Activated CD4-positive, alpha-beta T cell treated with anti-CD3 and anti-CD28 coated beads, Interleukin-2, Interleukin-4, amounts not matched to agents 100 ng/mL and 50 ng/mL, durations not matched to agents 16 hours and 8 hours (primary cell): ENCODE data around the gene MMP17.
"Not testable (repeated sequence)": the region's sequence is repeated elsewhere in the genome, so short reads cannot be mapped to it uniquely, and the experiment has no call there.

ENCODE experiments used
- DNase-seq: peaks from one replicate; pipeline ENCODE4 v3.0.0-alpha.2; 2020; ENCODE audit warnings: low spot score

The MMP17 gene

DNA sequence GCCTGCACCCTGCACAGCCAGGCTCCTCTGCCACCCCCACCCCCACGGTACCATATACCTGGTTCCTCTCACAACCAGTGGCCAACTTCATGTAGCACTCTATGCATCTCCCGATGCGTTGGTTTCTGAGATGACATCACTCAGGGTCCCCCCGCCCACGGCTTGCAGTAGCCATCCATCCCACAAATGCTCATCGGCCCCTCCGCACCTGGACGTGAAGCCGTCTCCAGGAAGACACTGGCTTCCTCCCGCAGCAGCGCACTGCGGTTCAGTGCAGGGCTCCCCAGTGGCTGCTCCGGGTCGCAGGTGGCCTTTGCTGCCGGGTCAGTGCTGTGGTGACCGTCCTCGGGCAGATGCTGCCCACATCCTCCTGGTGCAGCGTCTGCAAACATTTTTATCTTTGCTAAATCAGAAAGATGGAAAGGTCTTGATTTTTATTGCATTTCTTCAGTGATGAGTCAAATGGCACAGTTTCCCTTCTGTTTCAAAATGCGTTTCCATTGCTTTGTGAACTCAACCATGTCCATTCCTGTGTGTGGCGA, 27.5 kb upstream of the MMP17 start:
- DNase-seq: no peak

- no peak for DNase-seq
These were observed 26.8 kb upstream of the MMP17 start for GRCh38 chr12:131801254-131801866.

DNA sequence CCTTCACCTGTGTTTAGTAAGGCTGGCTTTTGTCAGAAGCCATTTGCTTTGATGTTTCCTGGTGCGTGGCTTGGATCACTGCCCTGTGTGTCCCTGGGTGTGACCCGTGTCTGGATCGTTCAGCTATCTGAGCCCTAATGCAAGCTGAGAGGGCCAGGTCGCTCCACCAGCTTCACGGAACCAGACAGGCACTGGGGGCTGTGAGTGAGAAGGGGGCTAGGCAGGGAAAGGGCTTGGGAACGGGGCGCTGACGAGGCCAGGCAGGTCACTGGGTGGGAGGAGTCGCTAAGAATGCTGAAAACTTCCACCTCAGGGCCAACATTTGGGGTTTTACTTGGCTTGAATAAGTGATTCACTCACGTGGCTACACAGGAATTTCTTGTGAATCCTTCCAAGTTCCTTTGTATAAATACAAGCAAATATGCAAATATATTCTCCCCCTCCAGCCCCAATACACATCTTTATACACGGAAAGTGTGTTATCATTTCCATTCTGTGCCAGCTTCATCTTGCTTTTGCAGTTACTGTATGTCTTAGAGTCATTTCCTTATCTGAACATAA, 24.2 kb upstream of the MMP17 start:
- DNase-seq: no peak

- no peak for DNase-seq
These were observed 22.8 kb upstream of the MMP17 start for GRCh38 chr12:131805421-131805820.

- no peak for DNase-seq
These were observed 21.5 kb upstream of the MMP17 start for GRCh38 chr12:131806674-131807073.

DNA sequence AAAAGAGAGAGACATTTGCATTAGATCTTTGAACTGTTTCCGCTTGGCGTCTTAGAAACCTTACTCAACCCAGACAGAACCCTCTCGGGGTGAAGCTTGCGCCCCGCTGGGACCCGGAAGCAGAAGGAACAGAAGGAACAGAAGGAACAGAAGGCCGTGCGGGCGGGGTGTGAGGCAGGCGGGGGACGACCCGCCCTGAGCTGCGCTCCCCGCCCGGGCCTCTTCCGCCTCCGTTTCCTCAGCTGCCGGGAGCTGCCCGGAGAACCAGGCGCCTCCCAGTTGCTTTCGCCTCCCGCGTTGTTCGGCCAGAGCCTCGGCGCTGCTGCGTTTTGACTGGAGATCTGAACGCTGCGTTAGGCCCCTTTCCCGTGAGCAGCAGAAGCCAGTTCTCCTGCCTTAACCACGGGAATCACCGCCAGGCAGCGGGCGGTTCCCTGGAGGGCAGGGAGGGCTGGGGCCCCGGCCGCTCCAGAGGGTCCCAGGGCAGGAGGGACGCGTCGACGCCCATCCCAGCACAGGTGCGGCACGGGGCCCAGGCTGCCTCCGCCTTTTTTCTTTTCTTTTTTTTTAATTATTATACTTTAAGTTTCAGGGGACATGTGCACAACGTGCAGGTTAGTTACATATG, 19.3 kb upstream of the MMP17 start:
- peak; percentile 51 for DNase-seq

DNA sequence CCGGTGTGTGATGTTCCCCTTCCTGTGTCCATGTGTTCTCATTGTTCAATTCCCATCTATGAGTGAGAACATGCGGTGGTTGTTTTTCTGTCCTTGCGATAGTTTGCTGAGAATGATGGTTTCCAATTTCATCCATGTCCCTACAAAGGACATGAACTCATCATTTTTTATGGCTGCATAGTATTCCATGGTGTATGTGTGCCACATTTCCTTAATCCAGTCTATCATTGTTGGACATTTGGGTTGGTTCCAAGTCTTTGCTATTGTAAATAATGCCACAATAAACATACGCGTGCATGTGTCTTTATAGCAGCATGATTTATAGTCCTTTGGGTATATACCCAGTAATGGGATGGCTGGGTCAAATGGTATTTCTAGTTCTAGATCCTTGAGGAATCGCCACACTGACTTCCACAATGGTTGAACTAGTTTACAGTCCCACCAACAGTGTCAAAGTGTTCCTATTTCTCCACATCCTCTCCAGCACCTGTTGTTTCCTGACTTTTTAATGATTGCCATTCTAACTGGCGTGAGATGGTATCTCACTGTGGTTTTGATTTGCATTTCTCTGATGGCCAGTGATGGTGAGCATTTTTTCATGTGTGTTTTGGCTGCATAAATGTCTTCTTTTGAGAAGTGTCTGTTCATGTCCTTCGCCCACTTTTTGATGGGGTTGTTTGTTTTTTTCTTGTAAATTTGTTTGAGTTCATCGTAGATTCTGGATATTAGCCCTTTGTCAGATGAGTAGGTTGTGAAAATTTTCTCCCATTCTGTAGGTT, 18.5 kb upstream of the MMP17 start:
- not testable (repeated sequence) for DNase-seq

GRCh38 chr12:131810726-131811125, 17.5 kb upstream of the MMP17 start:
- DNase-seq: no peak

DNA sequence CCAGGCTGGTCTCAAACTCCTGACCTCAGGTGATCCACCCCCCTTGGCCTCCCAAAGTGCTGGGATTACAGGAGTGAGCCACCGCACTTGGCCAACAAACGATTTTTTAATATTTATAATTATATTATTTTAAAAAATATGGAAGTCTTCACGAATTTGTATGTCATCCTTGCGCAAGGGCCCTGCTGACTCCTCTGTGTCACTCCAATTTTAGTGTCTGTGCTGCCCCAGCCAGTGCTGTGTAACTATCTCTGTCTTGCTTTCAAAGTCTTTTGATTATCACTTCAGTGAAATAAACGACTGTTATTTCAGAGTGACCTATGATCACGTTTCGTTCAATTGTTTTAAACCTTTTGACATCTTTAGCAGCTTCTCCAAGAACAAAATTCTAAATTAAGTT, 13.1 kb upstream of the MMP17 start:
- DNase-seq: no peak

DNA sequence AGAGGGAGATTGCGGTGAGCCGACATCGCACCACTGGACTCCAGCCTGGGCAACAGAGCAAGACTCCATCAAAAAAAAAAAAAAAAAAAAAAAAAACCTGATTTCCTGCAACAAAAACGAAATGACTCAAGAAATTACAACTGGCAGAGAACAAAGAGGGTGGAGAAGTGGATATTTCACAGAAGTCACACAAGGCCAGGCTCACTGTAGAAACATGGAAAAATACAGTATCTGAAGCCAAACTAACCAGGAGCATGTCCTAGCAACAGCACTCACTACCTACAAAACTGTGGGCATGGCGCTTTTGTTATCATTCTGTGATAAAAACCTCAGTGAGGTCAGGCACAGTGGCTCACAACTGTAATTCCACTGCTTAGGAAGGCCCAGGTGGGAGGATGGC, 11.7 kb upstream of the MMP17 start:
- DNase-seq: no peak

DNA sequence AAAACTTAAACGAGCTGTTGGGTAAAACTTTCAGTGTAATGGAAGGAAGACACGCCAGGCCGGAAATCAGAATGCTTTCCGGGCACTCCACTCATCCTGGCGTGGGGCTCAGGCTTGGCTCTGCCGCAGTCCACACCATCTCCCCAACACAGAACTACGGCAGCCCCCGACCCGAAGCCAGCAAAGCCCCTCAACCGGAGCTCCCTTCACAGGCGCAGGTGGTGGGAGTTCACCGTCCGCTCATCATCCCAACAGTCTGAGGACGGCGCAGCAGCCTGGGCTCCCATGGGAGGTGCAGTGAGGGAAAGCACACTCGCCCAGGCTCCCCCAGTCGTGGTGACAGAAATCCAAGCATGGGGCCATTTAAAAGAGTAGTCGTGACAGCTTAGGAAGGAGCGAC, 11.0 kb upstream of the MMP17 start:
- DNase-seq: no peak

DNA sequence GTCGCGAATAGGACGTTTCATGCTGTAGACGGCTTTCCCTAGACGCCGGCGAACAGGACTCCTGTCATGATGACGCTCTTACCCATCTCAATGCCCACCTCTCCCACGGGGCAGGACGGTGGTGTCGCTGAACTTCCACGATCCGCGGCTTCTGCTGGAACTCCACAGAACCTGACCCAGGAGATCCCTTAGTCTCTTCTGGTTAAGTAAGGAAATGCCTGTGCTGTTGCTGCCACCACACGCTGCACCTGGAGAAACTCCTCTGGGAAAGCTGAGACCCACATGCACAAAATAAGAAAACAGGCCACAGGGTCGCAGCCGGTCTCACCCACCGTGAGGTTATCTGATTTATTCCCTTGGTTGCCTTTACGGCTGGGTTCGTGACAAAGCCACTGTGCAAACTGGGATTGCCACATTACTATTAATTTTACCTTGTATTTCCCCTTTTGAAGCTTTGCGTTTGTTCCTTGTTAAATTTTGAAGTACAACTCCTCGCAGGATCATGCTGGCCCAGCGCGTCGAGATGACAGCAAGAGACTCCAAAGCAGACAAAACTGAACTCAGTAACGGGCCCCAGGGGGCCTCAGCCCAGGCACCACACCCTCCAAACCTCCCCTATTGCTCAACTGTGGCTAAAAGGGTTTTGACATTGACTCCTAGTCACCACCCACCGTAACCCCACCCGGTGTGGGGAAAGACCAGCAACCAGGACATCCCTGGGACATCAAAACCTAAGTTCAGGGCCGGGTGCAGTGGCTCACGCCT, 9.2 kb upstream of the MMP17 start:
- DNase-seq: no peak

GRCh38 chr12:131824450-131824849, 3.7 kb upstream of the MMP17 start:
- no peak for DNase-seq

DNA sequence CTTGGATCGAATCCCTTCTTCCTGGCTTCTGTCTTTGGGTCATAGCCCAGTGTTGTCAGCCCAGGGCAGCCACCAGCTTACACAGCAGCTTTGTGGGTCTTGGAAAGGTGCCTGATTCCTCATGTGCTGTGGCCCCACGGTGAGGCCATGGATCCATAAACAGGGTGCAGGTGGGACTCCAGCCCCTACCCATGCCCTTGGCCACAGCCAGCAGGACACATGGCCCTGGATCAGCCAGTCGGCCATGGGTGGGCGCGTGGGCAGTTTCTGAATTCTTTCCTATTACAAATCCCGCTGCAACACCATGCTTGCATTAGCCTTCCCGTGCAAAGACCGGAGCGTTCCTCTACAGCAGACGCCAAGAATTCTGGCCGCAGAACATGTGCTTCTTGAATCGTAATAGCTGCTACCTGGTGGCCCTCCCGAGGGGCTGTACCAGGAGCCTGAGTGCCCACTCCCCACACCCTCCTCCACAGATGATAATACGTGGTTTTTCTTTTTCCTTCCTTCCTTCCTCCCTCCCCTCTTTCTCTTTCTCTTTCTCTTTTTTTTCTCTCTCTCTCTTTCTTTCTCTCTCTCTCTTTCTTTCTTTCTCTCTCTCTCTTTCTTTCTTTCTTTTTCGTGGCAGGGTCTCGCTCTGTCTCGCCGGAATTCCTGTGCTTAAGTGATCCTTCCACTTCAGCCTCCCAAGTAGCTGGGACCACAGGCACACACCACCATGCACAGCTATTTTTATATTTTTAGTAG, 2.9 kb upstream of the MMP17 start:
- DNase-seq: no peak

DNA sequence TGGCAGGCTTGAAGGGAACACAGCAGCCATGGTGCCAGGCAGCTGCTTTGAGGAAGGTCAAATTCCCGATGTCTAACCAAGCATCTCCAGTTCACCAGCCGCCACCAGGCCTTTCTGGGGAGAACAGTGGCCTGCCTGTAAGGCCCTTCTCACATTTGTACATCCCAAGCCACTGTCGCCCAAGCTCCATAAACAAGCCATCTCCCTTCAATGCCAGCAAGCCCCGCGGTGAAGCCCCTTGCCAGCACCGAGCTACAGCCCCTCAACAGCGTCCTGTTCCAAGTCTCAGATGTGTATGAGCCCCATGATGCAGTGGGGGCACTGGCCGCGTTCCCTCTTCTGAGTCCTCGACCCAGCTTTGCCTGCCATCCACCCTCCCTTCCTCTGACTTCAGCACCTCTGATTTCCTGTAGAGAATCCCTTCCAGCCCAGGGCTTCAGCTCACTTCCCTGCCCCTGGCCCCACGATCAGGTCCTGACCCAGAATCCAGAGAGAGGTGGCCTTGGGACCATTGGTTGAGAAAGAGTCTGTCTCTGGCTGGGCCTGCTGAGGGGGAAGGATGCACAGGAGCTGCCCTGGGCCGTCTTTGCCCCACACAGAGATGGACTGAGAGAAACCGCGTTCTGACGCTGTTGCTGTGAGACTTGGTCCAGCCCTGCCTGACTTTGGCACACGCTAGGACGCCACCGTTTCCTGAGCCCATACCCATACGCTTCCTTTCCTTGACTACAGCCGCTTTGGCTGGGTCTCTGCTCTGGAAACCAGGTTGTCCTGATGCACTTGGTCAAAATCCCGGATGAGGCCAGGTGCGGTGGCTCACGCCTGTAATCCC, 1.9 kb upstream of the MMP17 start:
- no peak for DNase-seq

GRCh38 chr12:131828671-131829355, 620 bp downstream of the MMP17 start:
- no peak for DNase-seq

GRCh38 chr12:131829356-131829747, 1.2 kb downstream of the MMP17 start:
- DNase-seq: no peak

GRCh38 chr12:131829791-131830334, 1.7 kb downstream of the MMP17 start:
- no peak for DNase-seq

- DNase-seq: no peak
These were observed 2.2 kb downstream of the MMP17 start for GRCh38 chr12:131830335-131830913.
